ENCODE measurements around the gene CDT1.
A peak's percentile ranks its signal among the peaks of the same experiment; 100 is the strongest.

CDT1 gene

GRCh38 chr16:88803264-88803987 lies at the start of gene CDT1:
CDT1 (plus strand) TSS chr16:88803789; CDS start chr16:88803832, 43 bp downstream.
- DNase-seq = peak; percentile 68

DNA sequence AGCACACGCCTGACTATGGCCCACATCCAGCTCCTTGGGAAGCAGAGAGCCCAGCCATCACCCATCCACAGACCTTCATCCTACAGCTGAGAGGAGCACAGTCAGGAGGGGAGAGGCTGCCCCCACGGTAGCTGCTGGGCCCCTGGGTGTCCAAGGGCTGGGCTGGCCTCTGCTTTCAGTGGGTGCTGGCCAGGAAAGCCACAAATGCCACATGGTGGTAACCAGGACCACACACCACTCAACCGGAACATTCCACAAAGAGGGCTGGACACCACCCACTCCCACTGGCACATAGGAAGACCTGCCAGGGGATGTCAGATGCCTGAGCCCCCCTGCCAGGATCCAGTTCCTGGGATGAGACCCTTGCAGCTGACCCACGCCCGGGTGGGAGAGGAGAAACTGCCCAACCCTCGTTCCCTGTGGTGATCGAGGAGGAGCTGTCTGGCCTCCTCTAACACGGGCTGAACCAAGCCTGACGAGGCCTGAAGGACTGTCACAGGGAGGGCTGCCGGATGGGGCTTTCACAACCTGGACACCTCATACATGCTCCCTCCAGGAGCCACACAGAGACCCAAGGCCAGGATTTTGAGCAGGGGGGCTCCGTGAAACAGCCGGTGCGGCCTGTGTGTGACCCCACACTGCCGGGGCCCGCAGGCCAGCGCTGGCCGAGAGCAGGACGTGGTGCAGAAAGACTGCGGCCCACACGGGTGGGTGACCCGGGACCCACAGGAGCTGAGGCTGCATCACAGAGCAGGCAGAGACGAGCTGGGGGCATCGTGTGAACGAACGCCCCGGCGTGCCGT lies 49.3 kb upstream of the CDT1 start:
- no peak for DNase-seq

- DNase-seq = no peak
These were observed 48.5 kb upstream of the CDT1 start for GRCh38 chr16:88754912-88755744.

DNA sequence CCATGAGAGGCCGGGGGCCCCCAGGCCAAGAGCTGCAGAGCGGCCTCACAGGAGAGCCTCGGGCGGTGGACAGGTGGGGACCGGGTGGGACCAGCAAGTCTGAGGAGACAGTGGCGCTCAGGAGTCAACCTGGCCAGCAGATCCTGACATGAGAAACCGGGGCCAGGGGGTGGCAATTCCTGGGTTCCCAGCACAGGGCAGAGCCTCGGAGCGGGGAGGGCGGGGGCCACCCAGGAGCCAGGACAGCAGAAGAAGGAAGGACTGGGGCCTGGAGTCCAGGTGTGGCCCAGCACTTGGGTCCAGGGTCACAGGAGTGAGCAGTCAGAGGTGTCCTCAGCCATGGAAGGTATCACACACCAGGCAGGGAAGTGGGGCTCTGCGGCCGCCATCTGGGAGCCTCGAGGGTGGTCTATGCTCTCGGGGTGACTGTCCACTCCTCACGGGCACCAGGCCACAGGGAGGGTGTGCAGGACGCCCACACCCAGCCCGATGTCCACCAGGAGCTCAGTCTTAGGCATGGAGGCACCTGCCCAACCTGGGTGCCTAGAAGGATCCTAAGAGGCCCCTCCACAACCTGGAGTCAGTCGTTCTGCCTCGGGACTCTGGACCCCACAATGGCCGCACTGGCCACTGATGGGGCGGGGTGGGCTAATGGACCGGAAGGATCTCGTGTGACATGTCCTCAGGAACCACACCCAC lies 47.7 kb upstream of the CDT1 start:
- no peak for DNase-seq

GRCh38 chr16:88758227-88758943 lies 45.2 kb upstream of the CDT1 start:
- DNase-seq = no peak

GRCh38 chr16:88758944-88759244 lies 44.7 kb upstream of the CDT1 start:
- DNase-seq = no peak

GRCh38 chr16:88759245-88759975 lies 44.2 kb upstream of the CDT1 start:
- DNase-seq = no peak

GRCh38 chr16:88759976-88760350 lies 43.6 kb upstream of the CDT1 start:
- DNase-seq = no peak

- no peak for DNase-seq
These were observed 43.0 kb upstream of the CDT1 start for GRCh38 chr16:88760424-88761142.

DNA sequence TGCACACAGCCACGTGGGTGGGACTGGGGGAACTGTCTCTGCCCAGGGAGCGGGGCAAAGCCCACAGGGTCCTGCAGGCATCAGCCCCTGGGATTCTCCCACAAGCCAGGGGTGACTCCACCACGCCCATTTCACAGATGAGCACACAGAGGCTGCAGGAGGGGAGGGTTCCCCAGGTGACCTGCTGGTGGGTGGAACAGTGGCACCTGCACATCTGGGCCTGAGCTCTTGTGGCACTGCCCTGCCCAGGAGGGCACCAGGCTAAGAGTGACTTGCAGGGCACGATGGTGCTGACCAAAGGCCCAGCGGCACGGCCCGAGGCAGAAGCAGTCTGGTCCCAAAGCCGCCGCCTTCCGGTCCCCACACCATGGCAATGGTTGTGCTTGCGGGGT lies 42.5 kb upstream of the CDT1 start:
- no peak for DNase-seq

GRCh38 chr16:88761830-88762229 lies 41.8 kb upstream of the CDT1 start:
- DNase-seq = no peak

DNA sequence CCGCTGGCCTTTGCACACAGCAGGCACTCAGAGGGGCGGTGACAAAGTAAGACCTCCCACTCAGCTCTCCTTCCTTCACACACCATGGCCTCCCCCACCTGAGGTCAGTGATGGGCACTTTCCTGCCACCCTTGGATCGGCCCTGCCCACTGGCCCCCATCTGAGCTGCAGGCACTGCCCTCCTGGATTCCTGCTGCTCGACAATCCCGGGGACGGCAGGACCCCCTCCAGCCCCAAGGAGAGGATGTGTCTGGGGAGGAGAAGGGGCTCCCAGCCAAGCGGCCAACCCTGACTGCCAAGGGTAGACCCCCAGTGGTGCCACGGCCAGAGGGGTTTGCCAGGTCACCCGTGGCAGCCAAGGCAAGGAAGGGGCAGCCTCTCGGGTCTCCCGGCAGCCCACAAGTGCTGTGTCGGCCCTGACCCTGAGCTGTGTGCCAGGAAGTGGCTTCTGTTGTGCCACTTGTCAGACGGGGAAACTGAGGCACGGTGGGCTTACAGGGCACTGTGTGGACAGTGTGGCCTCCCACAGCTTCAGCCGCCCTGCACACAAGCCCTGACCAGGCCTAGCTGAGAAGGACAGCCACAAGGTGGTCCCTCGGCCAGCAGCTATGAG lies 41.2 kb upstream of the CDT1 start:
- no peak for DNase-seq

- no peak for DNase-seq
These were observed 40.6 kb upstream of the CDT1 start for GRCh38 chr16:88762941-88763340.

DNA sequence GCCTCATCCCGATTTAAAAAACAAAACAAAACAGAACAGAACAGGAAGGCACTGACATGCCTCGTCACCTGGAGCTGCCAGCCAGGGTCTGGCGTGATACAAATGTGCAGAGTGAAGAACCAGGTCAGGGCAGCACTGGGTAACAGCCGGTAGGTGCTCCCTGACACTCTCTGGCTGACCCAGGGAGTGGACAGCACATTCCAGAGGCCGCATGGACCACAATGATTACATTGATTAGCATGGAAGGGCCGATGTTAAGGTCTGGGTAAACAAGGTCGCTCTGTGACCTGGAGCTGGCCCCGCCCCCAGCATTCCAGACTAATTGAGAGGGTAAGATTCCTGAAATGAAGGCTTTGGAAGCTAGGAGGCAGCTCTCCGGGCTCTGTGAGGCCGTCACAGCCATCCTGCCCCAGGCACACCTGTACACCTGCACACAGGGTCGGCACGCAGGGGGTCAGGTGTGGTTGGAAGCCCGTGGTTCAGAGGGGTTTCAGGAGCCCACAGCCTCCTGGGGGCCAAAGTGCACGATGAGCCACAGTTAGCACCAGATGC lies 40.0 kb upstream of the CDT1 start:
- no peak for DNase-seq

GRCh38 chr16:88764080-88764479 lies 39.5 kb upstream of the CDT1 start:
- DNase-seq = no peak

- DNase-seq = no peak
These were observed 38.7 kb upstream of the CDT1 start for GRCh38 chr16:88764913-88765349.

DNA sequence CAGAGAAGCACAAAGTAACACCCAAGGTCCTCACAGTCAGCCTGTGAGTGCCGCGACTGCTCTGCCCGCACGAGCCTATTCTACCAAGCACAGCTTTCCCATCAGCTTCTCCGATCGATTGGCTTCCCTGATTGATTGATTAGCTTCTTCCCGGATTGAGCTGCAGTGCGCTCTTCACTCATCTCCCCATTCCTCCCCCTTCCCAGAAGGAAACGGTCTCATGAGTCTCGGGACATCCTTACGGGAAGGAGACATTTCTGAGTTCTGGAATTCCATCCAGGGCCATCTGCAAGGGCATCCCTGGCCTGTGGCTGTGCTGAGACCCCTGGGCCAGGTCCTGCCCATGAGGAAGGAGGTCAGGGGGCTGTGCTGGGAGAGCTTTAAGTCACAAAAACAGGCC lies 36.6 kb upstream of the CDT1 start:
- DNase-seq = no peak

- no peak for DNase-seq
These were observed 36.0 kb upstream of the CDT1 start for GRCh38 chr16:88767546-88768070.

- no peak for DNase-seq
These were observed 35.4 kb upstream of the CDT1 start for GRCh38 chr16:88768071-88768783.
